ENCODE results near the gene SH3TC1.

DNA sequence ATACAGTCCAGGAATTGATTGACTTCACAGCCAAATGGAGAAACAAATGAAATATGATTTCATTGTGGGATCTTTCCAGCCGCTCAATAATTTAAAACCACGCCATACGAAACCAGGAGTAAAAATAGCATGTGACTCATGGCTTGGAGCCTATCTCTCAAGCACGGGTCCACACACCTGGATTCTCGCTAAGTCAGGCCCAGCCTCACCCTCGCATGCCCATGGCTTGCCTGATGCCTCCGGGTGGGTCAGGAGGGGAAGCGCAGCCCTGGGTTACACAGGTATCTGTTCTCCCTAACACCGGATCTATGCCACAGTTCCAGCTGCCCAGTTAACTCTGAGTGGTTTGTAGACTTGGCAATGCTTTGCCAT is 34.9 kb upstream of the SH3TC1 start:
- no peak for TF ChIP-seq POLR2A (IDR thresholded peaks at IDR 0.05; ENCODE audit: low read length)
- TF ChIP-seq GATA1 (IDR thresholded peaks at IDR 0.05; ENCODE audit: low read depth, low read length) = no peak

All from erythroblast (primary cell).